Naive thymus-derived CD4-positive, alpha-beta T cell (primary cell): ENCODE measurements around the gene APCDD1L. TPM values are rescaled to one million over a fixed set of nuclear protein-coding genes. Genes with fewer than 3 reads are reported as not detected.
A peak's percentile ranks its signal among the peaks of the same experiment; 100 is the strongest.

Source experiments
- ATAC-seq: fragments of 150-1000 bp; cut with Tn5 transposase; 2 replicates; pipeline ENCODE4 v1.10.0; 2021; ENCODE audit warnings: mild to moderate bottlenecking, moderate library complexity
- CTCF ChIA-PET: fragments of 350-600 bp; sonication (Branson Sonifier 250); formaldehyde crosslinking; loops from one replicate; lab custom pipeline; 2021; ENCODE audit warnings: antibody characterized with exemption; lab: Charles Lee
- POLR2A ChIA-PET: fragments of 350-600 bp; sonication (Branson Sonifier 250); formaldehyde crosslinking; loops from one replicate; lab custom pipeline; 2021; ENCODE audit warnings: antibody characterized with exemption, inconsistent platforms; lab: Charles Lee
- DNase-seq, 9 donors: peaks; one replicate each; pipeline versions ENCODE4 v3.0.0 to v3.0.0-alpha.2; 2020 to 2022; ENCODE audit warnings: mixed read lengths in 1 of 9
- H3K27ac ChIP-seq: one replicate; pipeline ENCODE4 v1.7.0; 2013; ENCODE audit warnings: mild to moderate bottlenecking, low read depth, low read length, moderate library complexity
- H3K27me3 ChIP-seq, 2 donors: one replicate each; pipeline ENCODE4 v1.7.0; 2013; ENCODE audit warnings: low read length in 2 of 2, mild to moderate bottlenecking in 2 of 2, moderate library complexity in 2 of 2; ENCODE audit not compliant: control insufficient read depth in 2 of 2, insufficient read depth in 2 of 2
- H3K36me3 ChIP-seq, 3 experiments: 1 replicate in 2 of 3; 2 replicates in 1 of 3; pipeline ENCODE4 v1.7.0; 2013; ENCODE audit warnings: low read length in 3 of 3, mild to moderate bottlenecking in 3 of 3, moderate library complexity in 1 of 3; ENCODE audit not compliant: insufficient read depth in 3 of 3, control insufficient read depth in 2 of 3
- H3K4me1 ChIP-seq, 2 donors: one replicate each; pipeline ENCODE4 v1.7.0; 2013; ENCODE audit warnings: low read length in 2 of 2, mild to moderate bottlenecking in 2 of 2, moderate library complexity in 1 of 2; ENCODE audit not compliant: control insufficient read depth in 2 of 2, insufficient read depth in 2 of 2
- H3K4me3 ChIP-seq: 2 replicates; pipeline ENCODE4 v1.7.0; 2013; ENCODE audit warnings: mild to moderate bottlenecking, low read length
- H3K9me3 ChIP-seq, 3 experiments: 1 replicate in 2 of 3; 2 replicates in 1 of 3; pipeline ENCODE4 v1.7.0; 2013; ENCODE audit warnings: low read length in 3 of 3; ENCODE audit not compliant: control insufficient read depth in 2 of 3
- H3K27ac Mint-ChIP-seq, 9 donors: one replicate each; pipeline ENCODE4 v1.8.0; 2020 to 2022; ENCODE audit warnings: mixed read lengths in 9 of 9, mild to moderate bottlenecking in 8 of 9, moderate library complexity in 5 of 9, inconsistent platforms in 2 of 9
- H3K27me3 Mint-ChIP-seq, 5 donors: one replicate each; pipeline ENCODE4 v1.8.0; 2021 to 2022; ENCODE audit warnings: mixed read lengths in 5 of 5, mild to moderate bottlenecking in 1 of 5
- H3K36me3 Mint-ChIP-seq, 5 donors: one replicate each; pipeline ENCODE4 v1.8.0; 2020 to 2022; ENCODE audit warnings: mixed read lengths in 5 of 5, mild to moderate bottlenecking in 3 of 5, inconsistent platforms in 1 of 5
- H3K4me1 Mint-ChIP-seq, 7 donors: one replicate each; pipeline ENCODE4 v1.8.0; 2020 to 2022; ENCODE audit warnings: mixed read lengths in 7 of 7, mild to moderate bottlenecking in 3 of 7, inconsistent platforms in 1 of 7
- H3K4me3 Mint-ChIP-seq, 10 donors: one replicate each; pipeline ENCODE4 v1.8.0; 2020 to 2022; ENCODE audit warnings: mild to moderate bottlenecking in 10 of 10, mixed read lengths in 10 of 10, moderate library complexity in 6 of 10, inconsistent platforms in 2 of 10
- H3K9me3 Mint-ChIP-seq, 11 donors: one replicate each; pipeline ENCODE4 v1.8.0; 2020 to 2022; ENCODE audit warnings: mixed read lengths in 11 of 11, mild to moderate bottlenecking in 4 of 11, inconsistent platforms in 1 of 11, moderate library complexity in 1 of 11
- intact Hi-C, 2 donors: fragments of 100-400 bp; cut with micrococcal nuclease; formaldehyde crosslinking; loops; one replicate each; pipeline ENCODE4 v1.15.1; 2023
- polyA plus RNA-seq, 2 donors: library from polyadenylated mRNA; unstranded; fragments of 300-500 nt; fragmentation: Illumina TruSeq; gene quantifications; one replicate each; pipeline ENCODE4 v1.2.3, GENCODE V29; 2021
- total RNA-seq, 6 experiments: library from RNA in 5 of 6; stranded (reverse) in 5 of 6; gene quantifications; 1 replicate in 5 of 6; 2 replicates in 1 of 6; pipeline ENCODE4 v1.2.3 and lab custom pipeline; 2021 to 2026

The APCDD1L gene
- total and polyA plus RNA-seq, 7 experiments from 2014 or later, result 0.09 to 0.18 TPM; not detected in 5

GRCh38 chr20:58446264-58446959 lies 68.8 kb downstream of the APCDD1L start:
- DNase-seq (no peak), ATAC-seq (no peak)
- CTCF ChIA-PET, result interaction anchor here (1.1 to 2.2 kb wide), 3 partner anchors 34 to 210 kb away, joined by 3 to 12 read pairs (median 4); no protein-coding TSS in a partner anchor
- Histone ChIP-seq H3K4me1 (no peaks in the 10 kb centered on the region), H3K27me3 (no peaks in the 10 kb centered on the region), H3K27ac (no peak overlapping the region), H3K9me3 (no peaks in the 10 kb centered on the region), H3K36me3 (peaks cover 0 to 41% (median 9%) of the 10 kb centered on the region in 3 experiments), H3K4me3 (no peak overlapping the region)
- POLR2A ChIA-PET, result no interaction called here
- Mint-ChIP-seq H3K4me3 (no peak overlapping the region), H3K27ac (peak overlapping the region in 5 of 9 donors; percentile 3 to 51 (median 32)), H3K36me3 (peaks cover 10 to 51% (median 22%) of the 10 kb centered on the region in 5 donors), H3K27me3 (no peaks in the 10 kb centered on the region), H3K4me1 (peaks cover 0 to 15% (median 0%) of the 10 kb centered on the region in 7 donors), H3K9me3 (peaks cover 0 to under 1% (median 0%) of the 10 kb centered on the region in 11 donors)
- intact Hi-C loops, result loop anchor here in 1 of 2 donors (5.0 kb wide), 2 partner anchors 39 to 139 kb away; partner anchors contain the start of gene RAB22A

GRCh38 chr20:58444746-58445255 lies 70.4 kb downstream of the APCDD1L start:
- ATAC-seq, result no peak
- intact Hi-C loops, result loop anchor here in 1 of 2 donors (5.0 kb wide), 2 partner anchors 38 to 138 kb away; partner anchors contain the start of gene RAB22A
- no peaks in the 10 kb centered on the region for H3K4me1 ChIP-seq
- Mint-ChIP-seq H3K4me3 (no peak overlapping the region), H3K9me3 (no peaks in the 10 kb centered on the region), H3K36me3 (peaks cover 10 to 45% (median 20%) of the 10 kb centered on the region in 5 donors), H3K27ac (peak overlapping the region in 6 of 9 donors; percentile 11 to 33 (median 14)), H3K4me1 (peaks cover 0 to 19% (median 5%) of the 10 kb centered on the region in 7 donors), H3K27me3 (no peaks in the 10 kb centered on the region)
- no peak for DNase-seq
- peaks cover 0 to 52% (median 9%) of the 10 kb centered on the region in 3 experiments for H3K36me3 ChIP-seq
- ChIA-PET POLR2A (no interaction called here), CTCF (no interaction called here)
- H3K9me3 ChIP-seq, result no peaks in the 10 kb centered on the region
- H3K27ac ChIP-seq, result no peak overlapping the region
- H3K27me3 ChIP-seq, result no peaks in the 10 kb centered on the region
- H3K4me3 ChIP-seq, result no peak overlapping the region

DNA sequence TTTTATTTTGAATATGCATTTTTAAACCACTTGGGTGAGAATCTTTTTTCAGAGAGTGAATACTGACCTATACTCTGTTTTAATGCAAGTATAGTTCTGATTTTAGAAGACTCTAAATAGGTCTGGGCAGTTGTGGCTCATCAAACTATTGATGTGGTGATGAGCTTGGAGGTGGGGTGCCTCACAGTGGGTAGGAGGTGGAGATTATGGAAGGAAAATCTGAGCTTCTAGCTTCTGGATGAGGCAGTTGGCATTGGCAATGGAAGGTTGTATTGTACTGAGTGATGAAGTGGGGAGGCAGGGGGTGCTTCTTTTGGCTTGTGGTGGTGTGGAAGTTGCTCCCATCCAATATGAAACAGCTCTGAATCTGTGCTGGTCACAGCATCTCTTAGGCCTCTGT lies 73.5 kb downstream of the APCDD1L start:
- H3K36me3 Mint-ChIP-seq, result peaks cover 12 to 45% (median 20%) of the 10 kb centered on the region in 5 donors

DNA sequence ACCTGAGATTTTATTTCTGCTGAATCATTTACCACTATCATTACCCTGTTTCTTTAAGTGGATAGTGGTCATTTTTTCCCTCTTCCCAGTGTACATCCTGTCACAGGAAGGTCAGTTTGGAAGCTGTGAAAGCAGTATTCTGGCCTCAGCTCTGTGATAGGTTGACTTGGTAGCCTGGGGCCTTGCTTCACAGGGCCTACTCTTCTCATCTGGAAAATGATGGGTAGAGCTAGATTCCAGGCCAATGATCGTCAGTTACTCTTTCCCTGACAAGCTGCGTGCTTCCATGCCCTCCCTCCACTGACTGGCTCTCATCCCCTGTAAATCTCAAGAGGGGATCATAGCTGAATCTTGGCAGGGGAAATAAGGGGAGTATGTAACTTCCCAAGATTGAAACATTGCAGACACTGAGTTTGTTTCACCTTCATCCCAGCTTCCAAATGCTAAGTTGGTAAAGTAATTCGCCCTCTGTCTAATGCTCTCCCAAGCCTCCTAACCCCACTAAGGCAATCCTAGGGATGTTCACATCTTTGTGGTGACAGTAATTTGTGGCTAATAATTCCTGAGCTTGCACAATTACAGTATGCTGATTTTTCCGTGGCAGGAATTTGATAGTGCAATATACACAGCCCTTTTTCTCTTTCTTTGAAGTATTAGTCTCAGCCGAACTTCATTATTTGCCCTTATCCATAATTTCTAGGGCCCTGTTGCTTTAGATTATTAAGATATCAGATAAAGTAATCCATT lies 75.0 kb downstream of the APCDD1L start:
- Mint-ChIP-seq H3K4me3 (no peak overlapping the region), H3K36me3 (peaks cover 17 to 45% (median 20%) of the 10 kb centered on the region in 5 donors), H3K27ac (peak overlapping the region in 3 of 9 donors; percentile 32 to 67 (median 46)), H3K27me3 (no peaks in the 10 kb centered on the region), H3K4me1 (peaks cover 11 to 29% (median 19%) of the 10 kb centered on the region in 7 donors), H3K9me3 (no peaks in the 10 kb centered on the region)
- Histone ChIP-seq H3K27ac (no peak overlapping the region), H3K9me3 (no peaks in the 10 kb centered on the region), H3K27me3 (no peaks in the 10 kb centered on the region), H3K4me1 (no peaks in the 10 kb centered on the region), H3K4me3 (no peak overlapping the region), H3K36me3 (peaks cover 3 to 60% (median 6%) of the 10 kb centered on the region in 3 experiments)
- intact Hi-C loops, result no loop called here
- no peak for DNase-seq
- CTCF ChIA-PET, result interaction anchor here (0.5 to 0.6 kb wide), 3 partner anchors 23 to 122 kb away, joined by 3 to 7 read pairs (median 5); no protein-coding TSS in a partner anchor
- POLR2A ChIA-PET, result no interaction called here
- ATAC-seq, result no peak

More for the DNA sequence above, 73.5 kb downstream of the APCDD1L start:
- Histone ChIP-seq H3K4me3 (no peak overlapping the region), H3K4me1 (no peaks in the 10 kb centered on the region), H3K36me3 (peaks cover 3 to 66% (median 9%) of the 10 kb centered on the region in 3 experiments), H3K9me3 (no peaks in the 10 kb centered on the region), H3K27me3 (no peaks in the 10 kb centered on the region), H3K27ac (no peak overlapping the region)
- POLR2A ChIA-PET, result interaction anchor here (0.7 kb wide), 1 partner anchor 20 kb away, joined by 6 read pairs; no protein-coding TSS in a partner anchor
- Mint-ChIP-seq H3K27ac (peak overlapping the region in 2 of 9 donors; percentile 53 to 79), H3K27me3 (no peaks in the 10 kb centered on the region), H3K4me3 (no peak overlapping the region), H3K9me3 (no peaks in the 10 kb centered on the region), H3K4me1 (peaks cover 5 to 27% (median 13%) of the 10 kb centered on the region in 7 donors)
- ATAC-seq (no peak), DNase-seq (no peak)
- CTCF ChIA-PET, result no interaction called here
- intact Hi-C loops, result no loop called here

DNA sequence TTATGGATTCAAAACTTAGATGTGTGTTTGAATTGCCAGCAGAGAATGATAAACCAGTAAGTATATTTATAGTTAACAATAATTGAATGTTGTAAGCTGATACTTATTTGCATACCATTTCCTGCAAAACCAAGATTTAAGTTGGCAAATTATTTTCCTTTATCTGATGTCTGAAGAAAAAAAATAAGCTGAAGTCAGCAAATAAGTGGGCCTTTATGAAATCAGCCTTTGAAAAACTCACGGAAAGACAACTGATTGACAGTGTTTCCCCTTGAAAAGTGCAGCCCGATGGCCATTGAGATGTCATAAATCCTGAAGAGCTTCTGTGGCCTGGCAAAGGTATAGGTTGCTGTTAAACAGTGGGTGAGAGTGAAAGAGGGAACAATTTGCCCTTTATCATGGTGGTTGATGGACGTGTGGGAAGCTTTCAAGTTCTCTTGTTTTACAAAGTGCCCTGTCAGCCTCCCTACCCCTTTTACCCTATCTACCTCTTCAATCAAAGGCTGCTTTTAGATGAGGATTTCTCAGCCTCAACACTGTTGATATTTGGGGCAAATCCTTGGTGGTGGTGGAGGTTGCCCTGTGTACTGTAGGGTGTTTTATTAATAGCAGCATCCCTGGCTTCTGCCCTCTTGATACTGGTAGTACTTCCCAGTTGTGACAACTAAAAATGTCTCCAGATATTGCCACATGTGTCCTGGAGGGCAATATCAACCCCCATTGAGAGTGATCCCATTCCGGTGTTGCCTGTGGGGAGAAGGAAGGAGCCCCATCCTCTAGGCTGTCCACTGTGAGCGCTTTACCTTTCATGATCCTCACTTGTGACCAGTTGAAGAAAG lies 76.0 kb downstream of the APCDD1L start:
- Histone ChIP-seq H3K27ac (no peak overlapping the region), H3K36me3 (peaks cover 3 to 52% (median 8%) of the 10 kb centered on the region in 3 experiments), H3K4me1 (no peaks in the 10 kb centered on the region), H3K9me3 (no peaks in the 10 kb centered on the region), H3K27me3 (no peaks in the 10 kb centered on the region), H3K4me3 (no peak overlapping the region)
- peak overlapping the region in 2 of 9 donors; percentile 45 to 66 for H3K27ac Mint-ChIP-seq
- ChIA-PET POLR2A (no interaction called here), CTCF (interaction anchor here (0.8 kb wide), 1 partner anchor 199 kb away, joined by 5 read pairs; no protein-coding TSS in a partner anchor)
- ATAC-seq (no peak), DNase-seq (no peak)
- H3K27me3 Mint-ChIP-seq, result no peaks in the 10 kb centered on the region
- no peaks in the 10 kb centered on the region for H3K9me3 Mint-ChIP-seq
- intact Hi-C loops, result no loop called here
- H3K4me3 Mint-ChIP-seq, result no peak overlapping the region
- H3K36me3 Mint-ChIP-seq, result peaks cover 12 to 42% (median 20%) of the 10 kb centered on the region in 5 donors
- peaks cover 16 to 28% (median 25%) of the 10 kb centered on the region in 7 donors for H3K4me1 Mint-ChIP-seq
